GM12878 (cell line): ENCODE data around the gene ARHGEF10L.

ENCODE experiments used
- ASH2L ChIP-seq: fragments of 300-600, 200-600 bp; sonication (generic); IDR thresholded peaks from 2 replicates; pipeline ENCODE4 v1.6.1; 2017; ENCODE audit warnings: low read depth, mild to moderate bottlenecking, borderline replicate concordance
- CTCF ChIP-seq, 3 experiments: IDR thresholded peaks in 2 of 3; conservative IDR thresholded peaks in 1 of 3; 2 replicates each; pipeline ENCODE4 v1.5.1; 2011; ENCODE audit warnings: low read depth in 3 of 3, low read length in 3 of 3, mild to moderate bottlenecking in 3 of 3, control low read depth in 2 of 3, moderate library complexity in 2 of 3, inconsistent platforms in 1 of 3, mixed read lengths in 1 of 3; ENCODE audit not compliant: control insufficient read depth in 2 of 3, insufficient read depth in 1 of 3; ENCODE audit errors: extremely low read depth in 1 of 3
- DPF2 ChIP-seq: fragments of 450-650 bp; IDR thresholded peaks from 2 replicates; pipeline ENCODE4 v1.6.1; 2017; ENCODE audit warnings: mild to moderate bottlenecking
- EGR1 ChIP-seq, 2 experiments: IDR thresholded peaks; 1 replicate in 1 of 2; 2 replicates in 1 of 2; pipeline ENCODE4 v1.6.1; 2011 to 2012; ENCODE audit warnings: low read depth in 2 of 2, low read length in 2 of 2, borderline replicate concordance in 1 of 2, mild to moderate bottlenecking in 1 of 2, moderate library complexity in 1 of 2
- HCFC1 ChIP-seq: fragments of 150-350 bp; IDR thresholded peaks from 2 replicates; pipeline ENCODE4 v1.6.1; 2014; ENCODE audit warnings: low read length
- POLR2A ChIP-seq: IDR thresholded peaks from 2 replicates; pipeline ENCODE4 v1.6.1; 2011; ENCODE audit warnings: low read depth, mild to moderate bottlenecking, low read length
- SMC3 ChIP-seq: IDR thresholded peaks from 2 replicates; pipeline ENCODE4 v1.6.1; 2011; ENCODE audit warnings: low read length, improper control_type of control experiment, borderline replicate concordance
- TAF1 ChIP-seq: IDR thresholded peaks from 2 replicates; pipeline ENCODE4 v1.6.1; 2011; ENCODE audit warnings: mild to moderate bottlenecking, low read depth, low read length, borderline replicate concordance

- TF ChIP-seq EGR1 (IDR thresholded peaks at IDR 0.05; ENCODE audit: borderline replicate concordance in 1 of 2, low read depth in 2 of 2, low read length in 2 of 2) (no peak), TAF1 (no peak), SMC3 (no peak), ASH2L (no peak), CTCF (IDR thresholded peaks at IDR 0.05 in 2 of 3, conservative IDR thresholded peaks at IDR 0.05 in 1 of 3; ENCODE audit: control insufficient read depth in 2 of 3, extremely low read depth in 1 of 3, insufficient read depth in 1 of 3, low read depth in 3 of 3, low read length in 3 of 3) (no peak), POLR2A (no peak), HCFC1 (no peak), DPF2 (no peak)
Measured at GRCh38 chr1:17511188-17511587, 28.3 kb upstream of the ARHGEF10L start.
